ENCODE measurements around the gene ZNF511.
A peak's percentile ranks its signal among the peaks of the same experiment; 100 is the strongest.

ZNF511 gene, protein sequence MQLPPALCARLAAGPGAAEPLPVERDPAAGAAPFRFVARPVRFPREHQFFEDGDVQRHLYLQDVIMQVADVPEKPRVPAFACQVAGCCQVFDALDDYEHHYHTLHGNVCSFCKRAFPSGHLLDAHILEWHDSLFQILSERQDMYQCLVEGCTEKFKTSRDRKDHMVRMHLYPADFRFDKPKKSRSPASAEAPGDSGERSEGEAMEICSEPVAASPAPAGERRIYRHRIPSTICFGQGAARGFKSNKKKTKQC

DNA sequence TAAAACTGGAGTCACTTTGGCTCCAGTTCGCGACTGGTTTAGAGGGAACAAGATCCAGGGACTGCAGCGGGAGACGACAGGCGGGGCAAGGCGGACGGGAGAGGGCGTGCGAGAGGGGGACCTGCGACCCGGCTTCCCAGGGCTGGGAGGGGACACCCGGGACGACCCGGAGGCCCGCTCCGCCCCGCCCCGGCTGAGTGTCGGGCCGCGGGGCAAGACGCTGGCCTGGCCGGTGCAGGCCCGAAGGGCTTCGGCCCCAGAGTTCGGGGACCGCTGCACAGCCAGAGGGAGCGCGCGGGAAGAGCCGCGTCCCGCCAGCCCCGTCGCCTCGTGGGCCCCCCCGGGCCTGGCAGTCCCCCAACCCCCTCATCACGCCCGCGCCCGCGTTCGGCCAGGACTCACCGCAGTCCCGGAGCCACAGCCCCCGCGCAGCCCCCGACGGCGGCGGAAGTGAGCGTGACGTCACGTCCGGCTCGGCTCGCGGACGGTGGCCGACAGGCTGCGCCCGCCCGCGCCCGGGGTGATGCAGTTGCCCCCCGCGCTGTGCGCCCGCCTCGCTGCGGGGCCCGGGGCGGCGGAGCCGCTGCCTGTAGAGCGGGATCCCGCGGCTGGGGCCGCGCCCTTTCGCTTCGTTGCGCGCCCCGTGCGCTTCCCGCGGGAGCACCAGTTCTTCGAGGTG, at the start of gene ZNF511, which contains the start of gene TUBGCP2:
ZNF511 (plus strand) TSS at position 494 of the 679 bp plus-strand sequence; CDS start at position 524, 30 bp downstream.
TUBGCP2 (minus strand) TSS at position 452 of the 679 bp plus-strand sequence. CDS start 5,931 bp downstream, outside the sequence.
- peaks cover 39% of the 10 kb centered on the region for H3K36me3 ChIP-seq (ENCODE audit: control insufficient read depth, low read length)
- H3K9me2 ChIP-seq (replicated peaks; ENCODE audit: control insufficient read depth, low read length), result no peaks in the 10 kb centered on the region
- H4K20me1 ChIP-seq (ENCODE audit: control insufficient read depth, insufficient read depth, low read depth, low read length), result peaks cover 25% of the 10 kb centered on the region
- H3K79me2 ChIP-seq (ENCODE audit: control insufficient read depth, low read length), result peaks cover 55% of the 10 kb centered on the region
- peak within 1 kb of the TSS; percentile 83 for H3K4me2 ChIP-seq (ENCODE audit: low read length)
- H3K4me3 ChIP-seq (ENCODE audit: low read length), result peak within 1 kb of the TSS; percentile 79
- H3K9me3 ChIP-seq (ENCODE audit: control insufficient read depth, insufficient read depth, low read length), result no peaks in the 10 kb centered on the region
- H3K4me1 ChIP-seq (ENCODE audit: control insufficient read depth, low read length), result peaks cover 15% of the 10 kb centered on the region
- TF ChIP-seq EZH2phosphoT487 (IDR thresholded peaks at IDR 0.05; ENCODE audit: borderline replicate concordance, low read length), result no peak
- TF ChIP-seq, protein P1, sequence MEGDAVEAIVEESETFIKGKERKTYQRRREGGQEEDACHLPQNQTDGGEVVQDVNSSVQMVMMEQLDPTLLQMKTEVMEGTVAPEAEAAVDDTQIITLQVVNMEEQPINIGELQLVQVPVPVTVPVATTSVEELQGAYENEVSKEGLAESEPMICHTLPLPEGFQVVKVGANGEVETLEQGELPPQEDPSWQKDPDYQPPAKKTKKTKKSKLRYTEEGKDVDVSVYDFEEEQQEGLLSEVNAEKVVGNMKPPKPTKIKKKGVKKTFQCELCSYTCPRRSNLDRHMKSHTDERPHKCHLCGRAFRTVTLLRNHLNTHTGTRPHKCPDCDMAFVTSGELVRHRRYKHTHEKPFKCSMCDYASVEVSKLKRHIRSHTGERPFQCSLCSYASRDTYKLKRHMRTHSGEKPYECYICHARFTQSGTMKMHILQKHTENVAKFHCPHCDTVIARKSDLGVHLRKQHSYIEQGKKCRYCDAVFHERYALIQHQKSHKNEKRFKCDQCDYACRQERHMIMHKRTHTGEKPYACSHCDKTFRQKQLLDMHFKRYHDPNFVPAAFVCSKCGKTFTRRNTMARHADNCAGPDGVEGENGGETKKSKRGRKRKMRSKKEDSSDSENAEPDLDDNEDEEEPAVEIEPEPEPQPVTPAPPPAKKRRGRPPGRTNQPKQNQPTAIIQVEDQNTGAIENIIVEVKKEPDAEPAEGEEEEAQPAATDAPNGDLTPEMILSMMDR (IDR thresholded peaks at IDR 0.05; ENCODE audit: low read depth, low read length, poor library complexity, severe bottlenecking), result no peak
- no peaks in the 10 kb centered on the region for H3F3A ChIP-seq (ENCODE audit: control insufficient read depth, insufficient read depth)
- H3K27ac ChIP-seq (ENCODE audit: low read depth, low read length), result peak within 1 kb of the TSS; percentile 73
- H3K27me3 ChIP-seq (ENCODE audit: control insufficient read depth, low read length), result no peaks in the 10 kb centered on the region

DNA sequence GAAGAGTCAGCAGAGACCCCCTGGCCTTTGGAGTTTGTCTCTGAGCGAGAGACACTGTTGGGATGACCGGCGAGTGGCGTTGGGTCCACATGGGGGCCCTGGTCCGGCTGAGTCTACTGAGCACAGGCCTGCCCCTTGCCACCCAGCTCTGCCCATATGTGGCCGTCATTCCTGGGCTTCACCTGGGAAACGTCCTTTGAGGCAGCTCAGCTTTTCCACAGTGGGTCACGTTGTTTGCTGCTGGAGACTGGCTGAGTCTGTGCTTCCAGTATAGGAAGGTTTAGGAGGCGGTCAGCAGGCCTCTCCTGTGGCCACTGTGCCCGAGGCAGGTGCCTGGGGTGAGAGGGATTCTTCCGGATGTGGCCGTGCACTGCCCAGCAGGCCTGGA, 49.1 kb upstream of the ZNF511 start:
- Histone ChIP-seq H4K20me1 (ENCODE audit: control insufficient read depth, insufficient read depth, low read depth, low read length) (no peaks in the 10 kb centered on the region), H3K27me3 (ENCODE audit: control insufficient read depth, low read length) (0 out of 2 replicates have a peak, but pooled peaks cover 6% of the 10 kb centered on the region), H3K4me3 (ENCODE audit: low read length) (no peak overlapping the region), H3F3A (ENCODE audit: control insufficient read depth, insufficient read depth) (no peaks in the 10 kb centered on the region), H3K9me2 (replicated peaks; ENCODE audit: control insufficient read depth, low read length) (no peaks in the 10 kb centered on the region), H3K27ac (ENCODE audit: low read depth, low read length) (no peak overlapping the region), H3K4me2 (ENCODE audit: low read length) (peak overlapping the region; percentile 73; the same call in 1 of the 2 replicates), H3K9me3 (ENCODE audit: control insufficient read depth, insufficient read depth, low read length) (peaks cover 10% of the 10 kb centered on the region; the same call in 1 of the 2 replicates), H3K79me2 (ENCODE audit: control insufficient read depth, low read length) (no peaks in the 10 kb centered on the region), H3K4me1 (ENCODE audit: control insufficient read depth, low read length) (peaks cover 38% of the 10 kb centered on the region), H3K36me3 (ENCODE audit: control insufficient read depth, low read length) (no peaks in the 10 kb centered on the region)
- no peak for TF ChIP-seq EZH2phosphoT487 (IDR thresholded peaks at IDR 0.05; ENCODE audit: borderline replicate concordance, low read length)
- TF ChIP-seq, protein P1 (IDR thresholded peaks at IDR 0.05; ENCODE audit: low read depth, low read length, poor library complexity, severe bottlenecking), result no peak

DNA sequence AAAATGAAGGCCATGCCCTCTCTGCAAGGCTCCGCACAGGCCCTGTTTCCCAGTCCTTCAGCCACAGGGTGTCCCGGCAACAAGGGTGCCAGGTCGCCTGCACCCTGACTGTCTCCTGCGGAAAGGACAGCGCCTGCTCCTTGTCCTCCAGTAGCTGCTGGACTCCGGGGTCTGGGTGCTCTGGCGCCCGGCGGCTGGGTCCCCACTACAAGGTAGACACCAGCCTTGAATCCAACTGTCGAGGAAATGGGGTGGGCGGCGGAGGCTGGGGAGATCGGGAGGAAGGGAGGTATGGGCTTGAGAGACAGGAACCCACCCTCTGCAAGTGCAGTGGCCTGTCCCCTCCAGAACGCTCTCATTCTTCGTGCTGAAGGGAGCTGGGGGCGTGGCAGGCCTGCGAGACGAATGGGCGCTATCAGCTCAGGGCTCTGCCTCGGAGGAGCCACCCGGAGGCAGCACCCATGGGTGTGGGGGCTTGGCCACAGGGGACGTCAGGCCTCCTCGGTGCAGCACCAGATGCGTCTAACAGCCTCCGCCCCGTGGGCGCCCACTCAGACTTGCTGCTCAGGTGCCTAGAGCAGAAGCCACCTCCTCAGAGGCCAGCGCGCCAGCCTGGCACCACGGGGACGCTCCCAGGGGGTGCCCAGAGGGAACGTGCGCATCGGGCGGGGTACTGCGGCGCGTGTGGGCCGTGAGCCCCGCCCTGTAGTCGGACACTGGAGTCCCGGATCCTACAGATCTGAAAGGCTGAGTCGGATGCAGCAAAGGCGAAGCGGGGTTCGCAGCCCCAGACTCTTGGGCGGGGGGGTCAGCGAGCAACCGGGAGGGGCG, 47.6 kb upstream of the ZNF511 start:
- H3F3A ChIP-seq (ENCODE audit: control insufficient read depth, insufficient read depth), result no peaks in the 10 kb centered on the region
- peak overlapping the region; percentile 82 for H3K4me3 ChIP-seq (ENCODE audit: low read length)
- H4K20me1 ChIP-seq (ENCODE audit: control insufficient read depth, insufficient read depth, low read depth, low read length), result no peaks in the 10 kb centered on the region
- no peaks in the 10 kb centered on the region for H3K9me2 ChIP-seq (replicated peaks; ENCODE audit: control insufficient read depth, low read length)
- peak overlapping the region; percentile 97 for H3K4me2 ChIP-seq (ENCODE audit: low read length)
- 0 out of 2 replicates have a peak, but pooled peaks cover 6% of the 10 kb centered on the region for H3K27me3 ChIP-seq (ENCODE audit: control insufficient read depth, low read length)
- peaks cover 38% of the 10 kb centered on the region for H3K4me1 ChIP-seq (ENCODE audit: control insufficient read depth, low read length)
- H3K27ac ChIP-seq (ENCODE audit: low read depth, low read length), result no peak overlapping the region
- peaks cover 10% of the 10 kb centered on the region; the same call in 1 of the 2 replicates for H3K9me3 ChIP-seq (ENCODE audit: control insufficient read depth, insufficient read depth, low read length)
- no peaks in the 10 kb centered on the region for H3K79me2 ChIP-seq (ENCODE audit: control insufficient read depth, low read length)
- TF ChIP-seq, protein P1 (IDR thresholded peaks at IDR 0.05; ENCODE audit: low read depth, low read length, poor library complexity, severe bottlenecking), result no peak
- TF ChIP-seq EZH2phosphoT487 (IDR thresholded peaks at IDR 0.05; ENCODE audit: borderline replicate concordance, low read length), result no peak
- H3K36me3 ChIP-seq (ENCODE audit: control insufficient read depth, low read length), result no peaks in the 10 kb centered on the region

Data from DOHH2 (cell line).